Rectal smooth muscle tissue (tissue), 1 donor: Measurements from ENCODE around the gene DAND5.

ENCODE experiments used
- H3K27ac ChIP-seq: one replicate; pipeline ENCODE4 v1.7.0; 2013; ENCODE audit warnings: low read depth, low read length, inconsistent platforms
- H3K27me3 ChIP-seq: one replicate; pipeline ENCODE4 v1.7.0; 2013; ENCODE audit warnings: low read length; ENCODE audit not compliant: control insufficient read depth, insufficient read depth
- H3K36me3 ChIP-seq: one replicate; pipeline ENCODE4 v1.7.0; 2013; ENCODE audit warnings: low read length; ENCODE audit not compliant: control insufficient read depth, insufficient read depth
- H3K4me1 ChIP-seq: one replicate; pipeline ENCODE4 v1.7.0; 2013; ENCODE audit warnings: low read length; ENCODE audit not compliant: control insufficient read depth, insufficient read depth
- H3K4me3 ChIP-seq: one replicate; pipeline ENCODE4 v1.7.0; 2013; ENCODE audit warnings: low read length
- H3K9ac ChIP-seq: one replicate; pipeline ENCODE4 v1.7.0; 2013; ENCODE audit warnings: low read length

The DAND5 gene

GRCh38 chr19:13005253-13005652 is 35.9 kb downstream of the DAND5 start:
- Histone ChIP-seq H3K9ac (no peak overlapping the region), H3K27me3 (no peaks in the 10 kb centered on the region), H3K4me1 (peaks cover 74% of the 10 kb centered on the region), H3K4me3 (no peak overlapping the region), H3K36me3 (peaks cover 3% of the 10 kb centered on the region), H3K27ac (peak overlapping the region; percentile 86)

- Histone ChIP-seq H3K4me3 (peak overlapping the region; percentile 20), H3K9ac (no peak overlapping the region), H3K27ac (peak overlapping the region; percentile 86)
Observed at GRCh38 chr19:13005861-13006370, 36.5 kb downstream of the DAND5 start.

GRCh38 chr19:13006431-13007281 is 37.3 kb downstream of the DAND5 start:
- Histone ChIP-seq H3K9ac (no peak overlapping the region), H3K36me3 (peaks cover 3% of the 10 kb centered on the region), H3K27ac (peak overlapping the region; percentile 86), H3K27me3 (no peaks in the 10 kb centered on the region), H3K4me3 (peak overlapping the region; percentile 20), H3K4me1 (peaks cover 66% of the 10 kb centered on the region)

More at GRCh38 chr19:13005861-13006370, 36.5 kb downstream of the DAND5 start:
- Histone ChIP-seq H3K36me3 (peaks cover 3% of the 10 kb centered on the region), H3K4me1 (peaks cover 73% of the 10 kb centered on the region), H3K27me3 (no peaks in the 10 kb centered on the region)

GRCh38 chr19:13007292-13008045 is 38.1 kb downstream of the DAND5 start:
- Histone ChIP-seq H3K4me3 (peak overlapping the region; percentile 30), H3K27me3 (no peaks in the 10 kb centered on the region), H3K27ac (peak overlapping the region; percentile 86), H3K36me3 (peaks cover 3% of the 10 kb centered on the region), H3K4me1 (peaks cover 65% of the 10 kb centered on the region), H3K9ac (peak overlapping the region; percentile 38)

- Histone ChIP-seq H3K27me3 (no peaks in the 10 kb centered on the region), H3K4me1 (peaks cover 65% of the 10 kb centered on the region), H3K36me3 (peaks cover under 1% of the 10 kb centered on the region), H3K9ac (no peak overlapping the region), H3K4me3 (no peak overlapping the region), H3K27ac (peak overlapping the region; percentile 78)
Observed at GRCh38 chr19:13008926-13009787, 39.8 kb downstream of the DAND5 start.

GRCh38 chr19:13010038-13010991 is 40.9 kb downstream of the DAND5 start:
- H3K4me3 ChIP-seq = no peak overlapping the region
- H3K36me3 ChIP-seq = no peaks in the 10 kb centered on the region
- no peak overlapping the region for H3K9ac ChIP-seq
- H3K4me1 ChIP-seq = peaks cover 69% of the 10 kb centered on the region
- peak overlapping the region; percentile 78 for H3K27ac ChIP-seq
- H3K27me3 ChIP-seq = no peaks in the 10 kb centered on the region

- Histone ChIP-seq H3K4me3 (no peak overlapping the region), H3K27me3 (no peaks in the 10 kb centered on the region), H3K27ac (peak overlapping the region; percentile 54), H3K36me3 (no peaks in the 10 kb centered on the region), H3K9ac (no peak overlapping the region), H3K4me1 (peaks cover 68% of the 10 kb centered on the region)
Observed at GRCh38 chr19:13010992-13011652, 41.7 kb downstream of the DAND5 start.

- Histone ChIP-seq H3K4me3 (no peak overlapping the region), H3K9ac (no peak overlapping the region), H3K36me3 (no peaks in the 10 kb centered on the region), H3K27me3 (no peaks in the 10 kb centered on the region), H3K27ac (peak overlapping the region; percentile 54), H3K4me1 (peaks cover 68% of the 10 kb centered on the region)
Observed at GRCh38 chr19:13011653-13012389, 42.4 kb downstream of the DAND5 start.

- Histone ChIP-seq H3K9ac (no peak overlapping the region), H3K36me3 (no peaks in the 10 kb centered on the region), H3K27ac (peak overlapping the region; percentile 54), H3K4me1 (peaks cover 66% of the 10 kb centered on the region), H3K4me3 (peak overlapping the region; percentile 53), H3K27me3 (no peaks in the 10 kb centered on the region)
Observed at GRCh38 chr19:13012390-13012689, 43.0 kb downstream of the DAND5 start.

GRCh38 chr19:13012690-13013608 is 43.6 kb downstream of the DAND5 start:
- Histone ChIP-seq H3K27me3 (no peaks in the 10 kb centered on the region), H3K9ac (no peak overlapping the region), H3K36me3 (no peaks in the 10 kb centered on the region), H3K4me3 (peak overlapping the region; percentile 53), H3K27ac (peak overlapping the region; percentile 78), H3K4me1 (peaks cover 68% of the 10 kb centered on the region)
